ENCODE measurements around the gene PEAR1. TPM values are rescaled to one million over a fixed set of nuclear protein-coding genes. Genes with fewer than 3 reads are reported as not detected.

PEAR1 gene
- total RNA-seq, 2 experiments from 2014 or later, result 0.04 TPM; not detected in 1

DNA sequence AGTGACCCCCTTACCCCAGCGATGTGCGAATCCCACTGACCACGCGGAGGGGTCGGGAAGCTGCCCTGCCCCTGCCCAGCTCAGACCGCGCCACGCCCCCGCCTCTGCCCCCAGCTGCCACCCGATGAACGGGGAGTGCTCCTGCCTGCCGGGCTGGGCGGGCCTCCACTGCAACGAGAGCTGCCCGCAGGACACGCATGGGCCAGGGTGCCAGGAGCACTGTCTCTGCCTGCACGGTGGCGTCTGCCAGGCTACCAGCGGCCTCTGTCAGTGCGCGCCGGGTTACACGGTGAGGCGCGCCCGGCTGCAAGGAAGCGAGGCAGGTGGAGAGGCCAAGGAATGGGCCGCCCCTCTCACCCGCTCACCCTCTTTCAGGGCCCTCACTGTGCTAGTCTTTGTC lies 15.0 kb downstream of the PEAR1 start:
- CTCF ChIA-PET, result no interaction called here
- POLR2A ChIA-PET, result interaction anchor here (0.5 kb wide), 1 partner anchor 115 kb away, joined by 3 read pairs; no protein-coding TSS in a partner anchor

DNA sequence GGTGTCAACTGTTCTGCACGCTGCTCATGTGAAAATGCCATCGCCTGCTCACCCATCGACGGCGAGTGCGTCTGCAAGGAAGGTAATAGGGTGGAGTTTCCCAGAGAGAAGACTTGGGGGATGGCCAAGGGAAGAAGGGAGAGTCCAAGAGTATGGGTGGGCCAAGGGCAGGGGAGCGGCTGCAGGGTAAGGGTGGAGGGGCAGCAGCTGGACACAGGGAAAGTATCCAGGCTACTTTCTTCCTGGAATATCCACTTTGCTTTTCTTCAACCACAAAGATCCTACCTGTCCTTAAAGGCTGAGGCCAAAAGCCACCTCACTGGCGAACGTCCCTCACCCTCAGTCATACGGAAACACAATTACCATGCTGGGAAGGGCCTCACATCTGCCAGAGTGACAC lies 15.4 kb downstream of the PEAR1 start:
- CTCF ChIA-PET, result no interaction called here
- POLR2A ChIA-PET, result interaction anchor here (0.5 kb wide), 1 partner anchor 92 kb away, joined by 4 read pairs; no protein-coding TSS in a partner anchor

DNA sequence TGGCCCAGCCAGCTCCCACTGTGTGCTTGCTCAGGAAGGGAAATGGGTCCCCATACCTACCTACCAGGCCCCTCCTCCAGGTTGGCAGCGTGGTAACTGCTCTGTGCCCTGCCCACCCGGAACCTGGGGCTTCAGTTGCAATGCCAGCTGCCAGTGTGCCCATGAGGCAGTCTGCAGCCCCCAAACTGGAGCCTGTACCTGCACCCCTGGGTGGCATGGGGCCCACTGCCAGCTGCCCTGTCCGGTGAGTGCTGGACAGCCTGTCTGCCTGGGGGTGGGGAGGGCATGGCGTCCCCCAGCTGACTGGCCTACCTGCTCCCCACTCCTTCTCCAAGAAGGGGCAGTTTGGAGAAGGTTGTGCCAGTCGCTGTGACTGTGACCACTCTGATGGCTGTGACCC lies 16.2 kb downstream of the PEAR1 start:
- CTCF ChIA-PET, result interaction anchor here (0.8 to 2.5 kb wide), 6 partner anchors 14 to 164 kb away, joined by 3 to 17 read pairs (median 6); no protein-coding TSS in a partner anchor
- POLR2A ChIA-PET, result no interaction called here

DNA sequence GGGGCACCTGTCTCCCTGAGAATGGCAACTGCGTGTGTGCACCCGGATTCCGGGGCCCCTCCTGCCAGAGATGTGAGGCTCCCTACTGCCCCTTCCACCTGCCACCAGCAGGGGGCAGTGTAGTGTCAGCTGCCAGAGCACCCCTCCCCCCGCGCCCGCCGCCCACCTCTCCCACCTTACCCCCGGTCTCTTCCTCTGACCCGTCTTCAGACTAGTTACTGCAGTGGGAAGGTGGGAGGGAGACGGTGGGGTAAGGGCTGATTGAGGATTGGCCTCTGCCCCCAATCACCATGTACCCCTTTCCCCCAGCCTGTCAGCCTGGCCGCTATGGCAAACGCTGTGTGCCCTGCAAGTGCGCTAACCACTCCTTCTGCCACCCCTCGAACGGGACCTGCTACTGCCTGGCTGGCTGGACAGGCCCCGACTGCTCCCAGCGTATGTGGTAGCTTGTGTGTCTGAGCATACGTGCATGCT lies 16.8 kb downstream of the PEAR1 start:
- POLR2A ChIA-PET, result no interaction called here
- CTCF ChIA-PET, result interaction anchor here (0.8 to 2.5 kb wide), 10 partner anchors 11 to 250 kb away, joined by 3 to 17 read pairs (median 4); partner anchors contain the start of gene PEAR1

DNA sequence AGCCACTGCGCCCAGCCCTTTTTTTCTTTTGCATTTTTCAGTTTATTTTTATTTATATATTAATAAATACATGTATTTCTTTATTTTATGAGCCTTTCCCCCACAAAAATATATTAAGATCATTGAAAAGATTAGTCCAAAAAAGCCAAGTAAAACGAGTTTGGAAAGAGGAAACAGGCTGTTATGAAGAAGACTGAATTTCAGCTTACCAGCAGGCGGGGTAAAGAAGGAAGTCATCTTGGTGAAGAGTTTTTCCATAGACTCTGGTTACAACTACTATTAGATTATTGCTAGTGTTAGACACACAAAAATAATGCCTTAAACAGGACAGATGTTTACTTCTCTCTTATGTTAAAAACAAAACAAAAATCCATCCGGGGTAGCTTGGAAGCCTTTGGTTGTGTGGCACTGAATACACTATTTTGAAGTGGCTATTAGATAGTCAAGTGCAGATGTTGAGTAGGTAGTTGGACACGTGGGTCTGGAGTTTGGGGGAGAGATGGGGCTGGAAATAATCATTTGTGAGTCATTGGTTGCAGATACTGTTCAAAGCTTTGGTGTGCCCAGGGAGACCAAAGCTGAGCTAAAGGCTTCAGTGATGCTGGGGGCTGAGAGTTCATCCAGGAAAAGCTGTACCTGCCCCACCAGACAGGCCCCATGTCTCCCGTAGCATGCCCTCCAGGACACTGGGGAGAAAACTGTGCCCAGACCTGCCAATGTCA lies 18.2 kb downstream of the PEAR1 start:
- ChIA-PET CTCF (interaction anchor here (1.0 to 2.5 kb wide), 9 partner anchors 9 to 74 kb away, joined by 3 to 17 read pairs (median 4); partner anchors contain the start of genes LRRC71 and PEAR1), POLR2A (no interaction called here)

DNA sequence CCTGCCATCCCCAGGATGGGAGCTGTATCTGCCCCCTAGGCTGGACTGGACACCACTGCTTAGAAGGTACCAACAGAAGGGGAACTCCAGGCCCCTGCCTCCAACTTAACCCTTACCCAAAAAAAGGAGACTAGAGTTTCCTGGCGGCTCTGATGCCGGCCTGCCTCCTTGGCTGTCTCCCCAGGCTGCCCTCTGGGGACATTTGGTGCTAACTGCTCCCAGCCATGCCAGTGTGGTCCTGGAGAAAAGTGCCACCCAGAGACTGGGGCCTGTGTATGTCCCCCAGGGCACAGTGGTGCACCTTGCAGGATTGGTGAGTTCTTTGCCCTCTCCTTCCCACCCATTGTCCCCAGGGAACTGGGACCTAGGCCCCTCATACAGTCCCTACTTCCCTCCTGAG lies 18.8 kb downstream of the PEAR1 start:
- CTCF ChIA-PET, result interaction anchor here (1.4 to 2.5 kb wide), 3 partner anchors 8 to 22 kb away, joined by 3 to 17 read pairs (median 11); partner anchors contain the start of gene LRRC71
- POLR2A ChIA-PET, result no interaction called here

DNA sequence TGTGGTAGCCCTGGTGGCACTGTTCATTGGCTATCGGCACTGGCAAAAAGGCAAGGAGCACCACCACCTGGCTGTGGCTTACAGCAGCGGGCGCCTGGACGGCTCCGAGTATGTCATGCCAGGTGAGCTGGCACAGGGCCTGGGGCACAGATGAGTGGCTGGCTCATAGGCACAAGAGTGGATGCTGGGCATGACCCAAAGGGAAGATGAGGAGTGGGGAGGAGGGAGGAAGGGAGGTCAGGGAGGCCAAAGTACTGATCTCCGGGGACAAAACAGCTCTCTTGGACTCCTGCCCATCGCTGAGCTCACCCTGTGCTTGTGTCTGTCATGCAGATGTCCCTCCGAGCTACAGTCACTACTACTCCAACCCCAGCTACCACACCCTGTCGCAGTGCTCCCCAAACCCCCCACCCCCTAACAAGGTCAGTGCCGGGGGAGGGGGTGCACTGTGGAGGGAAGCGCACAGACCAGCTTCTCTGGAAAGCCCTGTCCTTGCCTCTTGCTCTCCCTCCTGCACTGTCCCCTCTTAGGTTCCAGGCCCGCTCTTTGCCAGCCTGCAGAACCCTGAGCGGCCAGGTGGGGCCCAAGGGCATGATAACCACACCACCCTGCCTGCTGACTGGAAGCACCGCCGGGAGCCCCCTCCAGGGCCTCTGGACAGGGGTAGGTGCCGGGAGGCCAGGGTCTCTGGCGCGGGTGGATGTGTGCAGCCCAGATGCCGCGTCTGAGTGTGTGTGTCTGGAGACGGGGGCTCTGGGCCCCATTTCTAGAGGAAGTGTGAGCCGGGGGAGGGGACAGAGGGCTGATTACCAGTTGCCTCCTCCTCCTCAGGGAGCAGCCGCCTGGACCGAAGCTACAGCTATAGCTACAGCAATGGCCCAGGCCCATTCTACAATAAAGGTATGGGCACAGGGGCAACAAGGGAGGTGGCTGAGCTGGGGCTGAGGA lies 19.6 kb downstream of the PEAR1 start:
- POLR2A ChIA-PET, result no interaction called here
- CTCF ChIA-PET, result interaction anchor here (0.6 to 1.3 kb wide), 3 partner anchors 15 to 107 kb away, joined by 3 to 4 read pairs (median 3); no protein-coding TSS in a partner anchor

DNA sequence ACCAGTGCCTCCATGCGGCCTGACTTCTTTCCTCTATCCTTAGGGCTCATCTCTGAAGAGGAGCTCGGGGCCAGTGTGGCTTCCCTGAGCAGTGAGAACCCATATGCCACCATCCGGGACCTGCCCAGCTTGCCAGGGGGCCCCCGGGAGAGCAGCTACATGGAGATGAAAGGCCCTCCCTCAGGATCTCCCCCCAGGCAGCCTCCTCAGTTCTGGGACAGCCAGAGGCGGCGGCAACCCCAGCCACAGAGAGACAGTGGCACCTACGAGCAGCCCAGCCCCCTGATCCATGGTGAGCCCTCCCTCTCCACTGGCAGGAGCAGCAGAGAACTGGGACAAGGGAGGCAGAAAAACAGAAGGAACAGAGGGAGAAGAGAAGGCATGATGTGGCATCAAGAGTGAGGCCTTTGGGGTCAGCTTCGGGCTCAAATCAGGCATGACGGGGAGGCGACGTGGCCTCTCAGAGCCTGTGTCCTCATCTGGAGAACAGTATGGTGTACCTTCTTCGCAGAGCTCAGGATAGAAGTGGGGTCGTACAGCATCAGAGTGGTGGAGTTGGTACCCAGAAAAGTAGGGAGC lies 20.4 kb downstream of the PEAR1 start:
- POLR2A ChIA-PET, result no interaction called here
- CTCF ChIA-PET, result interaction anchor here (0.6 to 1.3 kb wide), 3 partner anchors 14 to 108 kb away, joined by 3 to 4 read pairs (median 3); no protein-coding TSS in a partner anchor

DNA sequence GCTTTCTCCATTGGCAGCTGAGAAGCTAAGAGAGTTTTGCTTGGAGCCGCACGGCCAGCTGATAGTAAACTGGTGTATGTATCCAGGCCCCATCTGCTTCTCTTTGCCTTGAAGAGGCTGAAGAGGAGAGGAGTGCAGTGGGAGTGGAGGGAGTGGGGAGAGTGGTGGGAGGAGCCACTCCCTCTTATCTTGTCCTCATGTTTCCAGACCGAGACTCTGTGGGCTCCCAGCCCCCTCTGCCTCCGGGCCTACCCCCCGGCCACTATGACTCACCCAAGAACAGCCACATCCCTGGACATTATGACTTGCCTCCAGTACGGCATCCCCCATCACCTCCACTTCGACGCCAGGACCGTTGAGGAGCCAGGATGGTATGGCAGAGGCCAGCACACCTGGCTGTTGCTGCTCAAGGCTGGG lies 20.9 kb downstream of the PEAR1 start:
- ChIA-PET CTCF (interaction anchor here (1.3 kb wide), 1 partner anchor 13 kb away, joined by 4 read pairs; no protein-coding TSS in a partner anchor), POLR2A (no interaction called here)

DNA sequence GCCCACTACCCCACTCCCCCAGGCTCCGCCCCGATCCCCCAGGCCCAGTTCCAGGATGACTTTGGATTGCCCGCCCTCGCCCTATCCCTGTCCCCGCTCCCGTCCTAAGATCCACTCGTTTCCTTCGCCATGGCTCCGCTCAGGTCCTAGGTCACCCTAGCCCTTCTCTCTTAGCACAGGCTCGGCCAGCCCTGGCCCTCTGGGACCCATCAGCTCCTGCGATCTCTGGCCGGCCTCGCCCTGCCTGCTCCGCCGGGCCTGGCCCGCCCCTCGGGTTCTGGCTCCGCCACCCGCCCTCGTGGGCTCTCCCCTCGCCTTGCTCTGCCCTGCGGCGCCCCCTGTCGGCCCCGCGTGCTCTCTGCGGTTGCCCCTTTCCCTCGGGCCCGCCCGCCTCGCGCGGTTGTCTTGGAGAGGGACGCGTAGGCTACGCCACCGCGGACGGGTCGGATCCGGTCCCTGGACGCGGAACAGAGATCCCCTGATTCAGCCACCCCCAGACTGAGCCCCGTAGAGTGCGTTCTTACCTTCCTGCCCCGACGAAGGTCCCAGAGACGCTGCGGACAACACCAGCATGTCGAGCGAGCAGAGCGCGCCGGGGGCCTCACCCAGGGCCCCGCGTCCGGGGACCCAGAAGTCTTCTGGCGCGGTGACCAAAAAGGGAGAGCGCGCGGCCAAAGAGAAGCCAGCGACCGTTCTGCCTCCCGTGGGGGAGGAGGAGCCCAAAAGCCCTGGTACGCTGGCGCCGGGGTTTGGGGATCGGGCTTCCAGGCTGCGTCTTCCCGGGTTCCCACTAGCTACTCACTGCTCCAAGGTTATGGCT lies 26.9 kb downstream of the PEAR1 start, which contains the start of gene LRRC71:
Gene LRRC71, plus strand, starts transcription at position 400 of the 820 bp plus-strand sequence. Its CDS starts 172 bp downstream, at position 572.
- ChIA-PET CTCF (interaction anchor here (0.6 to 3.6 kb wide), 4 partner anchors 8 to 81 kb away, joined by 3 to 11 read pairs (median 4); no protein-coding TSS in a partner anchor), POLR2A (no interaction called here)

DNA sequence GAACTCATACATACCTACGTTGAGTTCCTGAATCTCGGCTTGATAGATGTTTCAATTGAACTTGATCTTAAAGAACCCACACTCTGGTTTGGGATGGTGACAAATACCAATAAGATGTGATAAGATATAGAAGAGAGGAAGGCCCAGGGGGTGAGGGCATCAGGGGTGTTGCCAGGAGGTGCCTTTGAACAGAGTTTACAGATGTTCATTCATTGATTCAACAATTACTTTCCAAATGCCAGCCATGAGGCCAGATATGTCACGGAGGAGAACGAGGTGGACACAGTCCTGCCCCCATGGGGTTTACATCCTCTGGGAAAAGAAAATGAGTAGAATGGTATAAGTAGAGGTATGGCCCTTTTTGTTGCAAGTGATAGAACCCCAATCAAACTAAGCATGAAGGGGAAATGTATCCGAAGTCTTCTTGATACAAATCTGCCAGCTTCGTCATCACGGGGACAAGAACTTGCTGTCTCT lies 27.6 kb downstream of the PEAR1 start:
- ChIA-PET CTCF (interaction anchor here (1.5 to 3.6 kb wide), 2 partner anchors 9 to 30 kb away, joined by 3 to 11 read pairs; no protein-coding TSS in a partner anchor), POLR2A (no interaction called here)

DNA sequence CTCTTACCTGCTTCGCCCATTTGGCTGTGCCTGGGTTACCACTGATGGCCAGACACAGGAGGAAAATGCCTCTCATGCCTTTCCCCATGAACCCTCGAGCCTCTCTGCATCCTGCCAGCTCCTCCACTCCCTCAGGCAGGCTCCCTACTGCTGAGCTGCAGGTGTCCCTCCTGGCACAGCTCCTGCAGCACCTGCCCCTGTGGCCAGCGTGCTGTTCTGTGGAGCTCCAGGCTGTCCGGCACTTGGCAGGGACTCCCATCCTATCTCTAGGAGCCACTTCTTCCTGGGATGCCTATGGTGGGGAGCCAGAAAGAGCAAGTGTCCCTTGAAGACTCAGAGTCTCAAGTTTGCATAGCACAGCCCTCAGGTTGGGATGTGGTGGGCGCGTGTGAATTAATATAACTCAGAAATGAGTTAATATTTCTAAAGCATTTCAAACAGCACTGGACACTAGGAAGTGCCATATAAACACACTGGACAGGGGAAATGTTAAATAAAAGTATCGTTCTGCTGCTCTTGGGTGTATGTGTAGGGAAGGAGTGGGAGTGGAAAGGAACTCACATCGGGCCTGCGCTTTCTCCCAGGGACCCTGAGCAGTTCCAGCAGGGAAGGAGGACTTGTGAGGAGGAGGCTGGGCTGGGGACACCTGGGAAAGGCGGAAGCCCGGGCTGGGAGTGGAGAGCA lies 29.6 kb downstream of the PEAR1 start:
- ChIA-PET POLR2A (no interaction called here), CTCF (interaction anchor here (0.7 to 1.3 kb wide), 2 partner anchors 13 to 32 kb away, joined by 3 to 5 read pairs; no protein-coding TSS in a partner anchor)

DNA sequence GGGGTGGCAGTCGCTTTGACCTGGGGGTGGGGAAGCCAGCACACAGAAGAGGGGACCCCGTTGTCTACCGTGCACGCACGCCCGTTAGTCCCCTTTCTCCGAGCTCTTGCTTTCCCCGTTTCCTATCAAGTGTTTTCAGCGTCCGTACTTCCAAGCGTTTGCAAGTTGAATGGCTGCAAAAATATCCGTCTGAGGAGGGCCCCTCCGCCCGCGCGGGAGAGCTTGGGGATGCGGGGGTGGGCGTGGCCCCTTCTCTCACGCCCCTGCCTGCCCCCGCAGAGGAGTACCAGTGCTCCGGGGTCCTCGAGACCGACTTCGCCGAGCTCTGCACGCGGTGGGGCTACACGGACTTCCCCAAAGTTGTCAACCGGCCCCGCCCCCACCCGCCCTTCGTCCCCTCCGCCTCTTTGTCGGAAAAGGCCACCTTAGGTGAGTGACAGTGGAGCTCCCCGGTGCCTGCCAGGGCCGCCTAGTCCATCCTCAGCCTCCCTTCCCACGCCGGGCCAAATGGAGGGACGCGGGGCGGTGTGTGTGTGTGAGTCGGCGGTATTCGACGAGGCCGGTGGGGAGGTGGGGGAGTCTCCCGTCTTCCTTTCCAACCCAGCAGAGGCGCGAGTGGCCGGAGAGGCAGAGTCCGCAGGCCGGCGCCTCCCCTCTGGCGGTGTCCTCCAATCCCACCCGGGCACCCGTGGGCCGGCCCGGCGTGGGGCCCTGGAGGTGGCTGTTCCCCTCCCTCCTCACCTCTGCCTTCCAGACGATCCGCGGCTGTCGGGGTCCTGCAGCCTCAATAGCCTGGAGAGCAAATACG lies 30.4 kb downstream of the PEAR1 start:
- POLR2A ChIA-PET, result no interaction called here

DNA sequence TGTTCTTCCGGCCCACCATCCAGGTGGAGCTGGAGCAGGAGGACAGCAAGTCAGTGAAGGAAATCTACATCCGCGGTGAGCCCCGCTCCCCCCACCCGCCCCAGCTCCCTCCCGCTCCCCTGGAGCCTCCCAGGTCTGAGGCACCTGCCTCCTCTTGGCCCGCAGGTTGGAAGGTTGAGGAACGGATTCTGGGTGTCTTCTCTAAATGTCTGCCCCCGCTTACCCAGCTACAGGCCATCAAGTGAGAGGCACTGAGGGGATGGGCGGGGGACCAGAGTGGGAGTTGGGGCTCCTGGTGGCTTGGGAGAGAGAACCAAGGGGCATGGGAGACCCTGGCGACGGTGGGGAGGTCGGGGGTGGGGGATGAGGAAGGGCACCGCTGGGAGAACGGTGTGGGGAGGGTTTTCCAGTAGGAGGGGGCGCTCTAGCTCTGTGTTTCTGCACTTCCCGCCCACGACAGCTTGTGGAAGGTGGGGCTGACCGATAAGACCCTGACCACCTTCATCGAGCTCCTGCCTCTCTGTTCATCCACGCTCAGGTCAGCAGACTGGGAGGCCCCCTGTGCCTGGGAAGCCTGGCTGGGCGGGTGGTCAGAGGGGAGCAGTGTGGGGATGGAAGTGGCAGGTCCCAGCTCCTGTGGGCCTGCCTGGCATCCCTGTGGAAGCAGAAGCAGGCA lies 31.1 kb downstream of the PEAR1 start:
- POLR2A ChIA-PET, result no interaction called here
- CTCF ChIA-PET, result interaction anchor here (1.3 kb wide), 1 partner anchor 14 kb away, joined by 5 read pairs; no protein-coding TSS in a partner anchor

More for the DNA sequence above, 30.4 kb downstream of the PEAR1 start:
- CTCF ChIA-PET, result interaction anchor here (0.7 to 1.3 kb wide), 2 partner anchors 14 to 33 kb away, joined by 3 to 5 read pairs; no protein-coding TSS in a partner anchor

DNA sequence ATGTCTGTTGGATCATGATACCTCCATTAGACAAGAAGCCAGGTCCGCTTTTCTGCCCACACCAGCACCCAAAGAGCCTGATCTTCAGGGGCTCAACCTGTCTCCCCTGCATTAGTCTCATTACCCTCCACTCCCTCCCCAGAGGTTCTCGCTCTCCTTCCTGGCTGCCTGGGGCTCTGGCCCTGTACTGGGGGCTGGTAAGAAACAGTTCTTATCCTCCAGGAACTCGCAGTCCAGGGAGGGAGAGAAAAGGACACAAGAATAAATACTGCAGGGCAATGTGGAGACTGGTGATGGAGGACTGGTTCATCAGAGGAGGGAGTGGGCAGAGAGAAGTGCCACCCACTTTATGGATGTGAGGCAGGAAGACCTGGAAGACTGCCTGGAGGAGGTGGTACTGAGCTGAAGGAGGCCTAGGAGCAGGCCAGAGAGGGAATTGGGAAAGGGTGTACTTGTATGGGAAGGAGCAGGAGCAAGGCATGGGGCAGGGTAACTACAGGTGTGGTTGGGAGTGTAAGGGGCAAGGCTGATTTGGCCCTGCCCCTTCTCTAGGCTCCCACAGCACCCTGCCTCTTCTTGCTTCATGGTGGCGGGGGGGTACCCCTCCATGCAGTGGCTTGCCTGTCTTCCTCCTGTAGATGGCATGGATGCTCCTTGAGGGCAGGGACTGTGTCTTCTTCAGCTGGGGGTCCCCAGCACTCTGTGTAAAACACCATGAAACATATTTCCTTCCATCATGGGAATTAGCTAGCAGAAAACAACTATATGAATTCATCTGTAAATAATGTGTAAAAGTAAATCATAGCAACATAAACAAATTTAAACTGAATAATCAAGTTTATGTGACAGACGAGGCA lies 31.9 kb downstream of the PEAR1 start:
- CTCF ChIA-PET, result interaction anchor here (1.0 to 1.6 kb wide), 2 partner anchors 33 to 36 kb away, joined by 4 to 8 read pairs; no protein-coding TSS in a partner anchor
- POLR2A ChIA-PET, result no interaction called here
